ENCODE results near the gene FAM124A. TPM values are rescaled to one million over a fixed set of nuclear protein-coding genes. Genes with fewer than 3 reads are reported as not detected.
"Not testable (repeated sequence)": the region's sequence is repeated elsewhere in the genome, so short reads cannot be mapped to it uniquely, and the experiment has no call there.

FAM124A gene
- total RNA-seq, 1 donor from 2014 or later = 0.63 TPM

DNA sequence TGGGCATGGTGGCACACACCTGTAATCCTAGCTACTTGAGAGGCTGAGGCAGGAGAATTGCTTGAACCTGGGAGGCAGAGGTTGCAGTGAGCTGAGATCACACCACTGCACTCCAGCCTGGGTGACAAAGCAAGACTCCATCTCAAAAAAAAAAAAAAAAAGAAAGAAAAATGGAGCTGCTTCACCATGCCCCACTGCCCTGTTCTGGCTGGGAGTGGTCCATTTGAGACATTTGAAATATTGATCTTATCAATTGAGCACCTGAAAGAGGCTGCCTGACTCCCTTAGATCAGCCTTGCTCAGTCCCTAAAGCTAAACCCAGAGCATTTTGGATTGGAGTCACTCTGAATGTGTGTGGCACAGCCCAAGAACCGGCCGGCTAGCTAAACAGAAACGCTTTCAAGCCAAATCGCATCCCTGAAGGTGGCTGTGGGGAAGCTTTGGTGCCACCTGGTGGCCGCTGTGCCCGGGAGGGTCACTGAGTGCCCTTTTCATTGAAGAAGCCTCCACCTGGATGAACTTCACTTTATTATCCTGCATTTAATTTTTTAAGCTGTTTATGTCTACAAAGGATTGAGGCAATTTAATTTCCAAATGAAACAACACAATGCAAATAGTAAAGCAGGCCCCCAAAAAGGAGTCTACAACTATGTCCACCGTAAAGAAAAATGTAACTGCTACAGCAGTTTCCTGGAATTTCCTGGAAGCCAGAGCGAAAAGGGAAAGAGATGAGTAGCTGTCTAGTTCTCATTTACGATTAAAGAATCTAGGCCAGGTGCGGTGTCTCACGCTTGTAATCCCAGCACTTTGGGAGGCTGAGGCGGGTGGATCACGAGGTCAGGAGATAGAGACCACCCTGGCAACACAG is 64.2 kb downstream of the FAM124A start:
- DNase-seq (ENCODE audit: low read depth) = no peak
- no peak overlapping the region for H3K4me3 ChIP-seq (ENCODE audit: low read depth, low read length)
- TF ChIP-seq, protein P1, sequence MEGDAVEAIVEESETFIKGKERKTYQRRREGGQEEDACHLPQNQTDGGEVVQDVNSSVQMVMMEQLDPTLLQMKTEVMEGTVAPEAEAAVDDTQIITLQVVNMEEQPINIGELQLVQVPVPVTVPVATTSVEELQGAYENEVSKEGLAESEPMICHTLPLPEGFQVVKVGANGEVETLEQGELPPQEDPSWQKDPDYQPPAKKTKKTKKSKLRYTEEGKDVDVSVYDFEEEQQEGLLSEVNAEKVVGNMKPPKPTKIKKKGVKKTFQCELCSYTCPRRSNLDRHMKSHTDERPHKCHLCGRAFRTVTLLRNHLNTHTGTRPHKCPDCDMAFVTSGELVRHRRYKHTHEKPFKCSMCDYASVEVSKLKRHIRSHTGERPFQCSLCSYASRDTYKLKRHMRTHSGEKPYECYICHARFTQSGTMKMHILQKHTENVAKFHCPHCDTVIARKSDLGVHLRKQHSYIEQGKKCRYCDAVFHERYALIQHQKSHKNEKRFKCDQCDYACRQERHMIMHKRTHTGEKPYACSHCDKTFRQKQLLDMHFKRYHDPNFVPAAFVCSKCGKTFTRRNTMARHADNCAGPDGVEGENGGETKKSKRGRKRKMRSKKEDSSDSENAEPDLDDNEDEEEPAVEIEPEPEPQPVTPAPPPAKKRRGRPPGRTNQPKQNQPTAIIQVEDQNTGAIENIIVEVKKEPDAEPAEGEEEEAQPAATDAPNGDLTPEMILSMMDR (conservative IDR thresholded peaks at IDR 0.05; ENCODE audit: low read depth, low read length) = peak; percentile 98

DNA sequence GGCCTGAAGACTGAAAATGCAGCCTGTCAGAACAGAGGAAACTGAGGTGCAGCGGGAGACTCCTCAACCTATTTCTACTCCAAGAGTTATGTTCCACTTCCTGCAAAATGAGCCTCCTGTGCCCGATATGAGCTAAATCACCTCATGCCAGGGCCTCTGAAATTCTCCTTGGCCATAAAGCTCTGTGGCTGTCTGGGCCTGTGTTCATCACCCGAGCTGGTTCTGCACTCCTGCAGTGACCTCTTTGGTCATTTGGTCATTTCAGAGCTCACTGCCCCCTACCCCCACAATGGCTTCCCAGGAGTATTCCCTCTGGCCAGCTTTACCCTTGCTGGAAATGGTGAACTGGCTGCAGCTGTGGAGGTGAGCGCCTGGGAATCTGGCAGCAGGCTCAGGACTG is 65.6 kb downstream of the FAM124A start:
- TF ChIP-seq, protein P1 (conservative IDR thresholded peaks at IDR 0.05; ENCODE audit: low read depth, low read length) = no peak
- DNase-seq (ENCODE audit: low read depth) = no peak
- no peak overlapping the region for H3K4me3 ChIP-seq (ENCODE audit: low read depth, low read length)

GRCh38 chr13:51288254-51288653 is 66.1 kb downstream of the FAM124A start:
- not testable (repeated sequence) for DNase-seq (ENCODE audit: low read depth); H3K4me3 ChIP-seq (ENCODE audit: low read depth, low read length)

DNA sequence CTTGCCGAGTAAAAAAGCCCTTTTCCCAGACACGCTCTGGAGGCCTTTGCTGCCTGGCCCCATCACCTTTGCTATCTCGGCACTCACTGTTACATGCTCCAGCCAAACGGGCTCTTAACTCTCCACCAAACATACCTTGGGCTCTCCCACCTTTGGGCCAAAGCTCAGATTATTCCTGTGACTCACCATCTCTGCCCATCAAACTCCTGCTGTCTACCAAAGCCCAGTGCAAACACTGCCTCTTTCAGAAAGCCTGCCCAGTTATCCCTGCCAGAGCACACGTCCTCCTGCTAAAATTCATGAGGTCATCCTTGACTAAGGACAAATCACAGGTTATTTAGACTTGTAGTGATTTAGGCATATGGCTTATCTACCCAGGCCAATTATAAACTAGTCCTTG is 69.1 kb downstream of the FAM124A start:
- no peak for DNase-seq (ENCODE audit: low read depth)

DNA sequence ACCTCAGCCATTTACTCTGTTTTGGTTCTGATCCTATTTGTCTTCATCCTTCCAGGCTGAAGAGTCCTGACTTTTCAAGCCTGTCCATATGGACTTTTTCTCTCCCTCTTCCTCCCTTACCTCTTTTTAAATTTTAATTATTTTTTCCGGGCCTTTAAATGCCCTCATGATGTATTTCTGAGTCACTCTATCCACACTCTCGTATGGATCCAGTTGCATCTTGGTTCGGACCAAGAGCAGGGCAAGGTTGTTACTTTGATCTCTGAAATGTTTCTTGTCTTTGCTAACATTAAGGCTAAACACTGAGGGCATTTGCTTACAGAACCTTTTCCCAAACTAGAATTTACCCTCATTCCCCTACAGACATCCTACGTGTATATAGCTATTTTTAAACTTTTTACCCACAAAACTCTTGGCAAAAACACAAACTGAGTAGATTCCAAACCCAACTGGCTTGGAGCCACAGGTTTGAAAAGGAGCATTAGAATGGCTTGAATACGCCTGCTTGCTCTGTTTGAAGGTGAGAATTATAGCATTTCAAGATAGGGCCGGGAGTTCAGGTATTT is 69.9 kb downstream of the FAM124A start:
- TF ChIP-seq, protein P1 (conservative IDR thresholded peaks at IDR 0.05; ENCODE audit: low read depth, low read length) = no peak
- DNase-seq (ENCODE audit: low read depth) = no peak

More for the DNA sequence above, 69.1 kb downstream of the FAM124A start:
- TF ChIP-seq, protein P1 (conservative IDR thresholded peaks at IDR 0.05; ENCODE audit: low read depth, low read length) = no peak
- H3K4me3 ChIP-seq (ENCODE audit: low read depth, low read length) = no peak overlapping the region

GRCh38 chr13:51297556-51297955 is 75.4 kb downstream of the FAM124A start:
- DNase-seq (ENCODE audit: low read depth) = no peak
- TF ChIP-seq, protein P1 (conservative IDR thresholded peaks at IDR 0.05; ENCODE audit: low read depth, low read length) = peak; percentile 5
- no peak overlapping the region for H3K4me3 ChIP-seq (ENCODE audit: low read depth, low read length)

More for the DNA sequence above, 69.9 kb downstream of the FAM124A start:
- H3K4me3 ChIP-seq (ENCODE audit: low read depth, low read length) = no peak overlapping the region

DNA sequence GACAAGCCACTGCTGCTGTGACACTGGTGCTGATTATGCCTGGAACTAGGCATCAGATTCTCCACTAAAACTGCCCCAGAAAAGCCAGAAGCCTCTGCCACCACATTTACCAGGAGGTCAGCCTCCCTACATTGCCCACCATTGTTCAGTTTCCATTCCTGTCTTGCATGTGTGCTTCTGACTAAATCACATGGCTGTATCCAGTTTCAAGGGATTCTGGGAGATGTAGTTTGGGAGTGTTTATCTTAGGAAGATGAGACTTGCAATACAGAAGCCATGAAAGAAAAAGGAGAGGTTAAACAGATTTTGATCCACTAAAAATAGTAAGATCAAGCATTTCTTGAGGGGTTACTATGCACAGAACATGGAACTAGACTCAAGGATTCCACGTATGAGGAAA is 76.6 kb downstream of the FAM124A start:
- no peak overlapping the region for H3K4me3 ChIP-seq (ENCODE audit: low read depth, low read length)
- TF ChIP-seq, protein P1 (conservative IDR thresholded peaks at IDR 0.05; ENCODE audit: low read depth, low read length) = no peak
- no peak for DNase-seq (ENCODE audit: low read depth)

Data from epithelial cell of proximal tubule (primary cell).